Heart left ventricle (tissue), 16 donors: ENCODE measurements around the gene NUDT16L1. TPM values are rescaled to one million over a fixed set of nuclear protein-coding genes. Genes with fewer than 3 reads are reported as not detected.
A peak's percentile ranks its signal among the peaks of the same experiment; 100 is the strongest.

Source experiments
- ATAC-seq, 4 donors: fragments of 200-7000 bp; cut with Tn5 transposase; one replicate each; pipeline ENCODE4 v1.9.1; 2020 to 2022; ENCODE audit warnings: moderate library complexity in 4 of 4, mild to moderate bottlenecking in 3 of 4, moderate number of reproducible peaks in 1 of 4
- DNase-seq, 5 donors: peaks; one replicate each; pipeline ENCODE4 v3.0.0-alpha.2; 2020
- H3K27ac ChIP-seq, 12 donors: fragments of 200-600 bp; sonication (generic) in 4 of 12; one replicate each; pipeline versions ENCODE4 v1.5.0 to v1.8.0; 2016 to 2022; ENCODE audit warnings: mild to moderate bottlenecking in 2 of 12
- H3K27me3 ChIP-seq, 9 donors: fragments of 200-600 bp; sonication (generic) in 2 of 9; one replicate each; pipeline versions ENCODE4 v1.5.1 to v1.8.0; 2016 to 2022; ENCODE audit warnings: mild to moderate bottlenecking in 3 of 9
- H3K36me3 ChIP-seq, 9 donors: fragments of 200-600 bp; sonication (generic) in 2 of 9; one replicate each; pipeline versions ENCODE4 v1.5.0 to v1.8.0; 2018 to 2022; ENCODE audit warnings: mild to moderate bottlenecking in 2 of 9
- H3K4me1 ChIP-seq, 12 donors: fragments of 200-600 bp; sonication (generic) in 4 of 12; one replicate each; pipeline versions ENCODE4 v1.5.0 to v1.8.0; 2016 to 2022; ENCODE audit warnings: mild to moderate bottlenecking in 3 of 12
- H3K4me3 ChIP-seq, 12 donors: fragments of 200-600 bp; sonication (generic) in 4 of 12; one replicate each; pipeline versions ENCODE4 v1.5.0 to v1.8.0; 2017 to 2022; ENCODE audit warnings: mild to moderate bottlenecking in 9 of 12, moderate library complexity in 4 of 12
- H3K9me3 ChIP-seq, 12 donors: fragments of 200-600 bp; sonication (generic) in 4 of 12; one replicate each; pipeline versions ENCODE4 v1.5.0 to v1.8.0; 2016 to 2022; ENCODE audit warnings: mild to moderate bottlenecking in 1 of 12
- CTCF ChIP-seq, 12 donors: fragments of 200-600 bp; sonication (generic) in 4 of 12; IDR thresholded peaks; one replicate each; pipeline versions ENCODE4 v1.5.0 to v1.8.0; 2018 to 2022; ENCODE audit warnings: antibody characterized with exemption in 12 of 12, mild to moderate bottlenecking in 5 of 12
- POLR2A ChIP-seq, 2 donors: fragments of 450-650 bp; IDR thresholded peaks; one replicate each; pipeline ENCODE4 v1.6.1; 2017; ENCODE audit warnings: antibody characterized with exemption in 2 of 2, mild to moderate bottlenecking in 2 of 2, moderate library complexity in 2 of 2
- WGBS, 4 donors: extraction: QIAGEN DNeasy Blood & Tissue Kit in 2 of 4; methylation state at CpG; one replicate each; pipeline versions ENCODE4 v1.1.5 to v1.1.7; 2013 to 2018; 5-methylcytosine and 5-hydroxymethylcytosine counted together
- intact Hi-C, 10 donors: fragments of 100-400 bp; cut with DNase I; formaldehyde crosslinking; loops; one replicate each; pipeline versions ENCODE4 v1.11.1 to v1.14.2; 2022
- polyA plus RNA-seq, 2 donors: library from polyadenylated mRNA; stranded (reverse); fragments of 200-250 nt; gene quantifications; one replicate each; pipeline ENCODE4 v1.2.3, GENCODE V29; 2013
- total RNA-seq, 9 donors: library from RNA; depleted of rRNA in 2 of 9; stranded (reverse); fragments of >200 nt in 2 of 9; fragmentation: NEBNext Ultra II Directional in 3 of 9; extraction: Animal tissue kit (Norgen Biotek cat#: 25700) in 3 of 9; gene quantifications; one replicate each; pipeline versions ENCODE4 v1.1.0 to v1.2.4, GENCODE V29; 2016 to 2023
- donor health status: ischemic (EF 13 %, LVEDD 7.1; RV severe dilation, severe dysfunction).
- donor health status: healthy with polysubstance abuse.
- donor health status: DM: no; HTN: yes; CAD: no.
- donor health status: DM: no; HTN: no; CAD: no.
- donor health status: ischemic (EF 25% LVEDD 6.9; RV normal size, moderate dysfunction).
- donor health status: ischemic (EF 25% LVEDD 5.7; RV mildly dilated, moderate dysfunction).
- donor health status: healthy.
- donor health status: DM: yes; HTN: yes; CAD: no.
- donor health status: ischemic (EF 35%, LVEDD 5.7; RV mildly dilated, moderate dysfunction).
- donor health status: nonischemic (EF 11% LVEDD 7.7; RV severe dilation, severe dysfunction).
- donor health status: DM: yes; HTN: yes; CAD: no.
- donor health status: PGD.
- donor health status: ischemic (EF 29% LVEDD 5.4; RV normal size, mild dysfunction).
- donor health status: nonischemic (EF 23%, LVEDD 6.1; RV moderate dilation, normal function).

NUDT16L1 gene
- total and polyA plus RNA-seq, 11 donors, result 33.1 to 65.2 (median 47.5) TPM

- DNase-seq, result peak in 3 of 5 donors; percentile 18 to 43 (median 26)
- intact Hi-C loops, result loop anchor here in 1 of 10 donors (10.0 kb wide), 1 partner anchor 267 kb away; the partner anchor contains the start of gene SEC14L5
- WGBS, 4 donors, result 67 to 88% (median 87%) methylated on average over 25 to 39 of the region's 39 CpGs
- no peaks in the 10 kb centered on the region for H3K27me3 ChIP-seq
- TF ChIP-seq CTCF (IDR thresholded peaks at IDR 0.05) (no peak), POLR2A (IDR thresholded peaks at IDR 0.05) (no peak)
- ATAC-seq, result no peak
- no peaks in the 10 kb centered on the region for H3K9me3 ChIP-seq
- H3K4me1 ChIP-seq, result peaks cover 0 to 29% (median 7%) of the 10 kb centered on the region in 12 donors
- H3K27ac ChIP-seq, result peak overlapping the region in 1 of 12 donors; percentile 2
- peaks cover 2 to 68% (median 39%) of the 10 kb centered on the region in 9 donors for H3K36me3 ChIP-seq
- H3K4me3 ChIP-seq, result no peak overlapping the region
Measured at GRCh38 chr16:4687946-4688673, 5.3 kb upstream of the NUDT16L1 start.

GRCh38 chr16:4688674-4689045, 4.7 kb upstream of the NUDT16L1 start:
- Histone ChIP-seq H3K27ac (no peak overlapping the region), H3K4me1 (peaks cover 0 to 30% (median 7%) of the 10 kb centered on the region in 12 donors), H3K9me3 (no peaks in the 10 kb centered on the region), H3K36me3 (peaks cover 2 to 62% (median 34%) of the 10 kb centered on the region in 9 donors), H3K4me3 (no peak overlapping the region), H3K27me3 (no peaks in the 10 kb centered on the region)
- ATAC-seq (no peak), DNase-seq (peak in 2 of 5 donors; percentile 22 to 49)
- TF ChIP-seq POLR2A (IDR thresholded peaks at IDR 0.05) (no peak), CTCF (IDR thresholded peaks at IDR 0.05) (no peak)
- intact Hi-C loops, result loop anchor here in 1 of 10 donors (10.0 kb wide), 1 partner anchor 266 kb away; the partner anchor contains the start of gene SEC14L5
- 91 to 96% (median 93%) methylated on average over 12 to 22 of the region's 22 CpGs for WGBS, 4 donors

- Histone ChIP-seq H3K4me1 (peaks cover 0 to 30% (median 8%) of the 10 kb centered on the region in 12 donors), H3K27me3 (no peaks in the 10 kb centered on the region), H3K4me3 (no peak overlapping the region), H3K9me3 (no peaks in the 10 kb centered on the region), H3K27ac (no peak overlapping the region), H3K36me3 (peaks cover under 1 to 57% (median 29%) of the 10 kb centered on the region in 9 donors)
- DNase-seq (peak in 2 of 5 donors; percentile 11 to 48), ATAC-seq (no peak)
- WGBS, 4 donors, result 91 to 97% (median 92%) methylated on average over 18 to 21 of the region's 21 CpGs
- TF ChIP-seq POLR2A (IDR thresholded peaks at IDR 0.05) (no peak), CTCF (IDR thresholded peaks at IDR 0.05) (no peak)
- intact Hi-C loops, result loop anchor here in 1 of 10 donors (10.0 kb wide), 1 partner anchor 266 kb away; the partner anchor contains the start of gene SEC14L5
Measured at GRCh38 chr16:4689091-4689671, 4.2 kb upstream of the NUDT16L1 start.
